Measurements from ENCODE around the gene FHIT.

FHIT gene

DNA sequence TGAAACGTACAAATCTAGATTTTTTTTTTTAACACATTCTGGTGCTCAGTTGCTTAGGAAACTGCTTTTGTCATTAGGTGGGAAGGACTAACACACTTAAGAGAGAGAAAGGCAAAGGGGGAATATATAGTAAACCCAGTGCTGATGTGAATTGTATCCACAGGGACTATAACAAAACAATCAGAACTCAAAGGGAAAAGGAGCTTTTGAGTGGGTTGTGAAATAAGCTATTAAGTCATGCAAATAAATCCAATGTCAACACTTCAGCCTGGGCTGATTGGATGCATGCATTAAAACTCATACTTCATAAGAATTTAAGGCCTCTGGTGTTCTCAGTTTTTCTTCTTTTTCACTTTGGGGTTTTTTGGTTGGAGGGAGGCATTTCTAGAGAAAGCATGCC, 628.9 kb downstream of the FHIT start:
- TF ChIP-seq TAF1 (IDR thresholded peaks at IDR 0.05; ENCODE audit: borderline replicate concordance, insufficient read depth, low read length) (no peak), SIN3A (IDR thresholded peaks at IDR 0.05; ENCODE audit: borderline replicate concordance, insufficient read depth, low read length) (no peak), FOXP2 (optimal IDR thresholded peaks at IDR 0.05; ENCODE audit: borderline replicate concordance, extremely low read depth, extremely low read length, insufficient read depth) (no peak), POLR2AphosphoS5 (IDR thresholded peaks at IDR 0.05; ENCODE audit: low read depth, low read length) (no peak)
- TF ChIP-seq, protein P1, sequence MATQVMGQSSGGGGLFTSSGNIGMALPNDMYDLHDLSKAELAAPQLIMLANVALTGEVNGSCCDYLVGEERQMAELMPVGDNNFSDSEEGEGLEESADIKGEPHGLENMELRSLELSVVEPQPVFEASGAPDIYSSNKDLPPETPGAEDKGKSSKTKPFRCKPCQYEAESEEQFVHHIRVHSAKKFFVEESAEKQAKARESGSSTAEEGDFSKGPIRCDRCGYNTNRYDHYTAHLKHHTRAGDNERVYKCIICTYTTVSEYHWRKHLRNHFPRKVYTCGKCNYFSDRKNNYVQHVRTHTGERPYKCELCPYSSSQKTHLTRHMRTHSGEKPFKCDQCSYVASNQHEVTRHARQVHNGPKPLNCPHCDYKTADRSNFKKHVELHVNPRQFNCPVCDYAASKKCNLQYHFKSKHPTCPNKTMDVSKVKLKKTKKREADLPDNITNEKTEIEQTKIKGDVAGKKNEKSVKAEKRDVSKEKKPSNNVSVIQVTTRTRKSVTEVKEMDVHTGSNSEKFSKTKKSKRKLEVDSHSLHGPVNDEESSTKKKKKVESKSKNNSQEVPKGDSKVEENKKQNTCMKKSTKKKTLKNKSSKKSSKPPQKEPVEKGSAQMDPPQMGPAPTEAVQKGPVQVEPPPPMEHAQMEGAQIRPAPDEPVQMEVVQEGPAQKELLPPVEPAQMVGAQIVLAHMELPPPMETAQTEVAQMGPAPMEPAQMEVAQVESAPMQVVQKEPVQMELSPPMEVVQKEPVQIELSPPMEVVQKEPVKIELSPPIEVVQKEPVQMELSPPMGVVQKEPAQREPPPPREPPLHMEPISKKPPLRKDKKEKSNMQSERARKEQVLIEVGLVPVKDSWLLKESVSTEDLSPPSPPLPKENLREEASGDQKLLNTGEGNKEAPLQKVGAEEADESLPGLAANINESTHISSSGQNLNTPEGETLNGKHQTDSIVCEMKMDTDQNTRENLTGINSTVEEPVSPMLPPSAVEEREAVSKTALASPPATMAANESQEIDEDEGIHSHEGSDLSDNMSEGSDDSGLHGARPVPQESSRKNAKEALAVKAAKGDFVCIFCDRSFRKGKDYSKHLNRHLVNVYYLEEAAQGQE (IDR thresholded peaks at IDR 0.05; ENCODE audit: insufficient read depth in 1 of 2, low read depth in 2 of 2, low read length in 2 of 2): no peak

DNA sequence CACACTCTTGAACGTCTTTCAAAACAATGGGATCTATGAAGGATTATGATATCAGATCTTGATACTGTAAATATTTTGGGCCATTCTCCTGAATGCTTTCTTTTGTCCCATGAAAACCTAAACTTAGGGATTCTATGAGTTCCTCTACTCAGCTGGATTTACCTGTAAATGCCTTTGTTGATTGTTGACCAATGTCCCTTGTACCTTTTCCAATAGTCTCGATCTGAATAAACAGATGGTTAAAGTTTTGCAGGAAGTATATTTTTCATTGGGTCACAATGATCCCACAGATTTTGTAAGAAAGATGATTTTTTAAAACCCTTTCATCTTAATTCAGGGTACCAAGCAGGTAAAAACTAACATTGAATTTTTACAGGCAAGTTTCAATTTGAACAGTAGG, 634.1 kb downstream of the FHIT start:
- TF ChIP-seq TAF1 (IDR thresholded peaks at IDR 0.05; ENCODE audit: borderline replicate concordance, insufficient read depth, low read length) (no peak), POLR2AphosphoS5 (IDR thresholded peaks at IDR 0.05; ENCODE audit: low read depth, low read length) (no peak), FOXP2 (optimal IDR thresholded peaks at IDR 0.05; ENCODE audit: borderline replicate concordance, extremely low read depth, extremely low read length, insufficient read depth) (no peak), SIN3A (IDR thresholded peaks at IDR 0.05; ENCODE audit: borderline replicate concordance, insufficient read depth, low read length) (no peak)
- TF ChIP-seq, protein P1 (IDR thresholded peaks at IDR 0.05; ENCODE audit: insufficient read depth in 1 of 2, low read depth in 2 of 2, low read length in 2 of 2): no peak

DNA sequence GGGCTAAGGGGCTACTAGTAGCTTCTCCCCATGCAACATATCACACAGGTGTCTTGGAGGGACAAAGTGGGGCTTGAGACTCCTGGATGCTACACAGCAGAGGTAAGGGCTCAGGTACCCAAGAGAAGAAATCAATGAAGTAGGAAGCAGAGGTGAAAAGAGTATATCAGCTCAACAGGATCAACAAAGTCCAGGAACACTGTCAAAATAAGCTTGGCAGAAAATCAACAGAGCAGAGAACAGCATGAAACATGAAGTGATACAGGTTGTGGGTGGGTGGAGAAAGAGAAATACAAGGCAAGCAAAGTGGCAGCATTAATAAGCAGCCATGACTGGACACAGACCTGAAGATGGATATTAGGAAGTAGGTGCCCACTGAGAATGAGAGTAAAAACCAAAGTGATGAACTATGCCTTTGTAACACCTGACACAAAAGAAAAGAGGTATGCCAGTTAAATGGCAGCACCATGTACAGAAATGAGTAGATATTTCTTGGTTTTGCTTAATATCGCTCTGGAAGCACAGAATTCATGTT, 637.4 kb downstream of the FHIT start:
- TF ChIP-seq SIN3A (IDR thresholded peaks at IDR 0.05; ENCODE audit: borderline replicate concordance, insufficient read depth, low read length) (no peak), POLR2AphosphoS5 (IDR thresholded peaks at IDR 0.05; ENCODE audit: low read depth, low read length) (no peak), FOXP2 (optimal IDR thresholded peaks at IDR 0.05; ENCODE audit: borderline replicate concordance, extremely low read depth, extremely low read length, insufficient read depth) (no peak)
- TF ChIP-seq, protein P1 (IDR thresholded peaks at IDR 0.05; ENCODE audit: insufficient read depth in 1 of 2, low read depth in 2 of 2, low read length in 2 of 2): no peak

DNA sequence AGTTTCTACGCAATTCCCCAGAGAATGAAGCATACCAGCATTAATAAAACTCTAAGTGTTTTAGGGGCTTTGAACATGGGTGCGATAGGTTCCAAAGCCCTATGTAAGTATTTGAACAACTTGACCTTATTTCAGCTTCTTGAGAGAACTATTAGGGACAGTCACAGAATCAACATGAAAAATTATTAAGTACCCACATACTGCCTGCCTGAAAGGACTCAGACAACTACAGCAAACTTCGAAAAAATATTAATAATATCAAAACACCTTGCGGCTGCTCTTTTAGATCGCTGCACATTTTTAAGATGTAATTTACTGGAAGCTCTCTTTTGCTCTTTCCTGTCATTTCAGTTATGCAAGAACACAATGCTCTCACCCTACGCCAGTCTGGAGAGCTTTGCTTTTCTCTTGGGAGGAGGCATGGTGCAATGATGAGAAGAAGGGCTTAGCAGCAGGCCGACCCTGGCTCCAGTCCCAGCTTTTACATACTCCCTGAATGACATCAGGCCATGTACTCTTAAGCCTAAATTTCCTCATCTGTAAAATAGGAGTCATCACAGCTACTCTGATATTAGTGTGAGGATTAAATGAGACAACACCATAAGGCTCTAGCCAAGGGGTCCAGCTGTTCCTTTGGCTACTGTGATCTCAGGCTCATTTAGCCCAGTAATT, 640.7 kb downstream of the FHIT start:
- TF ChIP-seq, protein P1 (IDR thresholded peaks at IDR 0.05; ENCODE audit: insufficient read depth in 1 of 2, low read depth in 2 of 2, low read length in 2 of 2): no peak
- TF ChIP-seq TAF1 (IDR thresholded peaks at IDR 0.05; ENCODE audit: borderline replicate concordance, insufficient read depth, low read length): no peak
- TF ChIP-seq FOXP2 (optimal IDR thresholded peaks at IDR 0.05; ENCODE audit: borderline replicate concordance, extremely low read depth, extremely low read length, insufficient read depth): no peak
- no peak for TF ChIP-seq SIN3A (IDR thresholded peaks at IDR 0.05; ENCODE audit: borderline replicate concordance, insufficient read depth, low read length)
- no peak for TF ChIP-seq POLR2AphosphoS5 (IDR thresholded peaks at IDR 0.05; ENCODE audit: low read depth, low read length)
